Colonic mucosa (tissue), 4 donors: Measurements from ENCODE around the gene FGGY. TPM values are rescaled to one million over a fixed set of nuclear protein-coding genes. Genes with fewer than 3 reads are reported as not detected.

ENCODE experiments used
- DNase-seq: peaks from one replicate; pipeline ENCODE4 v3.0.0-alpha.2; 2020
- H3K27ac ChIP-seq: fragments of 200-600 bp; one replicate; pipeline ENCODE4 v1.8.0; 2021
- H3K27me3 ChIP-seq: fragments of 200-600 bp; one replicate; pipeline ENCODE4 v1.8.0; 2021
- H3K36me3 ChIP-seq: fragments of 200-600 bp; one replicate; pipeline ENCODE4 v1.8.0; 2021
- H3K4me1 ChIP-seq: fragments of 200-600 bp; one replicate; pipeline ENCODE4 v1.8.0; 2021; ENCODE audit warnings: mild to moderate bottlenecking
- H3K4me3 ChIP-seq: fragments of 200-600 bp; one replicate; pipeline ENCODE4 v1.8.0; 2021
- H3K9ac ChIP-seq, 2 donors: one replicate each; pipeline ENCODE4 v1.7.0; 2013; ENCODE audit warnings: control low read depth in 2 of 2, low read depth in 2 of 2, low read length in 2 of 2
- H3K9me3 ChIP-seq: fragments of 200-600 bp; one replicate; pipeline ENCODE4 v1.8.0; 2021
- intact Hi-C: fragments of 100-400 bp; cut with DNase I; formaldehyde crosslinking; loops from one replicate; pipeline ENCODE4 v1.14.1; 2022
- total RNA-seq, 2 donors: library from RNA; stranded (reverse); fragmentation: NEBNext Ultra II Directional in 1 of 2; extraction: Animal tissue kit (Norgen Biotek cat#: 25700) in 1 of 2; gene quantifications; one replicate each; pipeline ENCODE4 v1.2.1, GENCODE V29; 2021
- TF ChIP-seq, protein P1 (sequence below): fragments of 200-600 bp; IDR thresholded peaks from one replicate; pipeline ENCODE4 v1.8.0; 2022; ENCODE audit warnings: antibody characterized with exemption, mild to moderate bottlenecking
- donor health status: healthy.
- donor health status: DM: no; HTN: no; CAD: no.
- donor health status: DM: no; HTN: no; CAD: no.

The FGGY gene
- total RNA-seq, 2 donors from 2014 or later, result 12.5 to 19.5 TPM

DNA sequence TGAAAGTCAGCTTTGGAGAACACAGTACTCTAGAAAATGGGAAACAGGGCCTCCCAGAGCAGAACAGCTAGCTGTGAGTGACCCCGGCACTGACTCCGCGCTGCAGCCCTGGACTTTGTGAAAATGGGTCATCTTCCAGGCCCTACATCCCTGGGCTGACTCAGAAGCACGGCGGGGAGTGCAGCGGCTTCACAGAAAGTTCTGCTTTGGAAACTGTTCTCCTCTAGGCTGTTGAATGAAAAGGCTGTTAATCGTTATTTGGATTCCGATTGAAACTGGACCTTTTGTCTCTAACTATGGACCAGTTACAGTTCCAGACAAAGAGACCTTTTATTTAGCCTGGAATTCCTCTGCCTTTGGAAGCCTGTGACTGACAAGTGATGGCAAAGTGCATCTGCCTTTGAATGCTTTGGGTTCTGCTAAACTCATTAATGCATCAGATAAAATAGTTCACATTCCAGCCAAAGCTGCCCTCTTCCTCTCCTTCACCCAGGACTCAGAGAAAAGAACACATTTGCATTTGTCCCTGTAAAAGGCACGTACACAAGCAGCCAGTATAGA, 372.9 kb downstream of the FGGY start:
- intact Hi-C loops, result no loop called here

DNA sequence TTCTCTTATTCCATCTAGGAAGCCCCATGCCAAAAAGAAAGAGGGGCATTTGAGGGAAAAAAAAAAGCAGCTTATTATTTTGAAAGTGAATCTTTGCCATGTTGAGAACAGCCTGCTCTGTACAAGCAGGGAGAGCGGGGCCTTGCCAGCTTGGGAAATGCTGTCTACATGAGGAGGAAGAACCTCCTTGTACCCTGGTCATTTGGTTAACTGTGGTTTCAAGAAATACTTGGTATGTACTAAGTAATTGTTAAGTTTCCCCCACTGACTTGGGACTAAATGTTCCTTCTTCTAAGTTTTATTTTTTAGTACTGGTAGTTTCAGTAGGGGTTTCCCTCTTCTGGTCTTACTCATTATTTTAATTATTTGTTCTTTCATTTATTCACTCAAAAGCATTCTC, 373.8 kb downstream of the FGGY start:
- Histone ChIP-seq H3K4me1 (peaks cover 7% of the 10 kb centered on the region), H3K9ac (no peak overlapping the region), H3K9me3 (no peaks in the 10 kb centered on the region), H3K36me3 (no peaks in the 10 kb centered on the region), H3K27me3 (no peaks in the 10 kb centered on the region), H3K27ac (no peak overlapping the region), H3K4me3 (no peak overlapping the region)
- TF ChIP-seq, protein P1, sequence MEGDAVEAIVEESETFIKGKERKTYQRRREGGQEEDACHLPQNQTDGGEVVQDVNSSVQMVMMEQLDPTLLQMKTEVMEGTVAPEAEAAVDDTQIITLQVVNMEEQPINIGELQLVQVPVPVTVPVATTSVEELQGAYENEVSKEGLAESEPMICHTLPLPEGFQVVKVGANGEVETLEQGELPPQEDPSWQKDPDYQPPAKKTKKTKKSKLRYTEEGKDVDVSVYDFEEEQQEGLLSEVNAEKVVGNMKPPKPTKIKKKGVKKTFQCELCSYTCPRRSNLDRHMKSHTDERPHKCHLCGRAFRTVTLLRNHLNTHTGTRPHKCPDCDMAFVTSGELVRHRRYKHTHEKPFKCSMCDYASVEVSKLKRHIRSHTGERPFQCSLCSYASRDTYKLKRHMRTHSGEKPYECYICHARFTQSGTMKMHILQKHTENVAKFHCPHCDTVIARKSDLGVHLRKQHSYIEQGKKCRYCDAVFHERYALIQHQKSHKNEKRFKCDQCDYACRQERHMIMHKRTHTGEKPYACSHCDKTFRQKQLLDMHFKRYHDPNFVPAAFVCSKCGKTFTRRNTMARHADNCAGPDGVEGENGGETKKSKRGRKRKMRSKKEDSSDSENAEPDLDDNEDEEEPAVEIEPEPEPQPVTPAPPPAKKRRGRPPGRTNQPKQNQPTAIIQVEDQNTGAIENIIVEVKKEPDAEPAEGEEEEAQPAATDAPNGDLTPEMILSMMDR, result no peak
- no peak for DNase-seq
- intact Hi-C loops, result no loop called here

More for the DNA sequence above, 372.9 kb downstream of the FGGY start:
- no peaks in the 10 kb centered on the region for H3K9me3 ChIP-seq
- H3K36me3 ChIP-seq, result no peaks in the 10 kb centered on the region
- no peak overlapping the region for H3K4me3 ChIP-seq
- no peak overlapping the region for H3K27ac ChIP-seq
- no peaks in the 10 kb centered on the region for H3K27me3 ChIP-seq
- peaks cover 7% of the 10 kb centered on the region for H3K4me1 ChIP-seq
- no peak overlapping the region for H3K9ac ChIP-seq
- TF ChIP-seq, protein P1, result no peak
- no peak for DNase-seq

DNA sequence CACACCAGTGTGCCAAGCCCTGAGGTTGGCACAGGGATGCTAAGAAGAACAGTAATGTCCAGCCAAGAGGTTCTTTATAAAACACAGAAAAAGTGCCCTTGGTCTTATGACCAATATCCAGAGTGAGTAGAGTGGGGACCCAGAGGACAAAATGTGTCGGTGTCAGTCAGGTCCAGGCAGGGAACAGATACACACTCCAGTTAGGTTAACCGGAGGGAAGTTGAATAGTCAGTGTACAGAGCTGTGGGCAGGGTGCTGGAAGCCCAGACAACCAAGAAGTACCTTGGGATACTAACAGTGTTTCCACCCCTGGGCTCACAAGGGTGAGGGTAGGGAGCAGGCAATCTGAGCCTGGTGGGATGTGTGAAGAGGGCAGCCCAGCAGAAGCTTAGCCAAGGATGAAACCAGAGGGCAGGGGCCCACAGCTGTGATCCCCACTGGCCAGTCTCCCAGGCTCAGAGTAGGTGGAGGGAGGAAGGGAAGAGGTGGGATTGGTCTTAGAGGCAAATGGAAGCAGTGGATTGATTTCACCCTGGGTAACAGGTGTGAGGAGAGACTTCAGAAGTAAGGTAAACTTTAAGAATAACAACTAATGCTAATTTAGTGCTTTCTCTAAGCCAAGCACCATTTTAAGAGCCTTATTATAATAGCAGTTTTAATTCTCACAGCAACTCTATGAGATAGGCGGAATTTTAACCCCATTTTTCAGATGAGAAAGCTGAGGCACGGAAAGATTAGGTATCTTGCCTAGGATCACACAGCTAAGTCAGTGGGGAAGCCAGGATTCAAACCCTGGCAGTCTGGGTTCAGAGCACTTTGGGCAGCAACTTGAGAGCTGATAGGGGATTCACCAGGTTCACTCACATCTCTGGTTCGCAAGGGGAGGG, 374.4 kb downstream of the FGGY start:
- Histone ChIP-seq H3K4me3 (no peak overlapping the region), H3K27me3 (no peaks in the 10 kb centered on the region), H3K4me1 (peaks cover 7% of the 10 kb centered on the region), H3K27ac (no peak overlapping the region), H3K36me3 (no peaks in the 10 kb centered on the region), H3K9ac (no peak overlapping the region), H3K9me3 (no peaks in the 10 kb centered on the region)
- DNase-seq, result no peak
- TF ChIP-seq, protein P1, result no peak
- intact Hi-C loops, result no loop called here

DNA sequence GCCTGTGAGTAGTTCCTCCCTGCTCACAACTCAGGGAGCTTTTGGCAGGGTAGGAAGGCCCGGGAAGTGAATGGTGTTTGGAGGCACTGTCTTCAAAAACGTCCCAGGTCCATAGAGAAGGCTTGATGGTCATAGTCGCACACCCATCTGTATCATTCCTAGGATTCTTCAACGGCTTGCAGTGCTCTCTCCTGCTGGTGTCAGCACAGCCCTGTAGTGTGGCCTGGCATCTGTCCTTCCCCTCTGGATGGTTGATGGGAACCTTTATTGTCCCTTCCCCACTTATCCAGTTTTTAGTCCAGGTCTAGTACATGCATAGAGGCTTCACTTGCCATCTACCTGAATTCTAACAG, 375.0 kb downstream of the FGGY start:
- Histone ChIP-seq H3K27me3 (no peaks in the 10 kb centered on the region), H3K4me1 (peaks cover 7% of the 10 kb centered on the region), H3K36me3 (no peaks in the 10 kb centered on the region), H3K27ac (no peak overlapping the region), H3K9me3 (no peaks in the 10 kb centered on the region), H3K9ac (no peak overlapping the region), H3K4me3 (no peak overlapping the region)
- intact Hi-C loops, result no loop called here
- TF ChIP-seq, protein P1, result no peak
- DNase-seq, result no peak

DNA sequence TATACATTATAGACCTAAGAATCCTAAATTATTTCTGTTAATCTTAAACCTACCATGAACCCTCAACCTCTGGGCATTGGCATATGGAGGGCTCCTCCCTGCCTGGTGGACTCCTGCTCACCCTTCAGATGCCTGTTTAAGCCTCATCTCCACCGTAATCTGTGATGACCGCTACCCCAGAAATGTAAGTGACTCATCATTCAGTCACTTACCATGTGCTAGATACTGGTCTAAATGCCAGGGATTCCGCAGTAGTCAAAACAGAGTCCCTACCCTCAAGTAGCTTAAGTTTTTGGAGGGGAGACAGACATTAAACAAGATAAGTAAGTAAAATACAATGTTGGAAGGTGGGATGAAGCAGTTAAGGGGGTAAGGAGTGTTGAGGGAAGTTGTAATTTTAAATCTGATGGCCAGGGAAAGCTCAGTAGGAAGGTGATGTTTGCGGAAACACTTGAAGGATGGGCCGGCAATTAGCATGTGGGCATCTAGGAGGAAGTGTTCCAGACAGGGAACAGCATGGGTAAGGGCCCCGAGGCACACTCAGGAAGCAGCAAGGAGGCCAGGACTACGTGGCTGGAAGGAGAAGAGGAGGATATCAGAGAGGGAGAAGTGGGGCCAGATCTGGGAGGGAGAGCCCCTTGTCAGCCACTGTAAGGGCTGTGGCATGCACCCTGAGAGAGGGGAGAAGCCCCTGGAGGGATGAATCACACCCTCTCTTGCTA, 376.1 kb downstream of the FGGY start:
- no peak overlapping the region for H3K9ac ChIP-seq
- no peaks in the 10 kb centered on the region for H3K9me3 ChIP-seq
- H3K27ac ChIP-seq, result no peak overlapping the region
- peaks cover 7% of the 10 kb centered on the region for H3K4me1 ChIP-seq
- H3K27me3 ChIP-seq, result no peaks in the 10 kb centered on the region
- TF ChIP-seq, protein P1, result no peak
- no peaks in the 10 kb centered on the region for H3K36me3 ChIP-seq
- intact Hi-C loops, result no loop called here
- DNase-seq, result no peak
- no peak overlapping the region for H3K4me3 ChIP-seq
